Neutrophil (primary cell): ENCODE results near the gene SNTA1.
"Not testable (repeated sequence)": the region's sequence is repeated elsewhere in the genome, so short reads cannot be mapped to it uniquely, and the experiment has no call there.

Source experiments
- H3K27ac ChIP-seq: fragments of 200-600 bp; sonication (generic); 2 replicates; pipeline ENCODE4 v1.5.1; 2016; ENCODE audit warnings: mild to moderate bottlenecking, moderate library complexity
- H3K27me3 ChIP-seq: fragments of 200-600 bp; sonication (generic); 2 replicates; pipeline ENCODE4 v1.6.0; 2016; ENCODE audit warnings: mild to moderate bottlenecking
- H3K36me3 ChIP-seq: fragments of 200-600 bp; sonication (generic); 2 replicates; pipeline ENCODE4 v1.5.1; 2017
- H3K4me1 ChIP-seq, 2 experiments: fragments of 200-600 bp in 1 of 2; sonication (generic) in 1 of 2; 1 replicate in 1 of 2; 2 replicates in 1 of 2; pipeline versions ENCODE4 v1.5.1 to v1.6.1; 2013 to 2016; ENCODE audit warnings: low read depth in 1 of 2, low read length in 1 of 2, mild to moderate bottlenecking in 1 of 2, moderate library complexity in 1 of 2; ENCODE audit not compliant: control insufficient read depth in 1 of 2, insufficient read depth in 1 of 2
- H3K4me3 ChIP-seq, 2 experiments: fragments of 200-600 bp in 1 of 2; sonication (generic) in 1 of 2; 1 replicate in 1 of 2; 2 replicates in 1 of 2; pipeline ENCODE4 v1.5.1; 2013 to 2016; ENCODE audit warnings: low read depth in 1 of 2, low read length in 1 of 2, mild to moderate bottlenecking in 1 of 2, moderate library complexity in 1 of 2
- H3K9me3 ChIP-seq: fragments of 200-600 bp; sonication (generic); 2 replicates; pipeline ENCODE4 v1.5.1; 2016
- TF ChIP-seq, protein P1 (sequence below): fragments of 200-600 bp; sonication (generic); IDR thresholded peaks from 2 replicates; pipeline ENCODE4 v1.5.1; 2016; ENCODE audit warnings: antibody characterized with exemption

SNTA1 gene

DNA sequence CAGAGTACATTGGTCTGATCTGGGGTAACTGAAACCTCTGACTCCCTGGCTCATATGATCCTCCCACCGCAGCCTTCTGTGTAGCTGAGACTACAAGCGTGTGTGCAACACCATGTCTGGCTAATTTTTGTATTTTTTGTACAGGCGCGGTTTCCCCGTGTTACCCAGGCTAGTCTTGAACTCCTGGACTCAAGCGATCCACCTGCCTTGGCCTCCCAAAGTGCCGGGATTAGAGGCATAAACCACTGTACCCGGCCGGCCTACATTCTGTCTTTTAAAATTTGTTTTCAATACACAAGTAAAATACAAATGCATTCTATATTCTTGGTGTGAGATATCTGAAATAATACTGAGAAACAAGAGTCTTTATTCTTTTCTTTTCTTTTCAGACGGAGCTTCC lies 44.6 kb upstream of the SNTA1 start:
- Histone ChIP-seq H3K27ac (no peak overlapping the region), H3K27me3 (no peaks in the 10 kb centered on the region), H3K4me3 (no peak overlapping the region), H3K36me3 (no peaks in the 10 kb centered on the region), H3K4me1 (peaks cover 16 to 17% of the 10 kb centered on the region in 2 experiments), H3K9me3 (no peaks in the 10 kb centered on the region)
- TF ChIP-seq, protein P1, sequence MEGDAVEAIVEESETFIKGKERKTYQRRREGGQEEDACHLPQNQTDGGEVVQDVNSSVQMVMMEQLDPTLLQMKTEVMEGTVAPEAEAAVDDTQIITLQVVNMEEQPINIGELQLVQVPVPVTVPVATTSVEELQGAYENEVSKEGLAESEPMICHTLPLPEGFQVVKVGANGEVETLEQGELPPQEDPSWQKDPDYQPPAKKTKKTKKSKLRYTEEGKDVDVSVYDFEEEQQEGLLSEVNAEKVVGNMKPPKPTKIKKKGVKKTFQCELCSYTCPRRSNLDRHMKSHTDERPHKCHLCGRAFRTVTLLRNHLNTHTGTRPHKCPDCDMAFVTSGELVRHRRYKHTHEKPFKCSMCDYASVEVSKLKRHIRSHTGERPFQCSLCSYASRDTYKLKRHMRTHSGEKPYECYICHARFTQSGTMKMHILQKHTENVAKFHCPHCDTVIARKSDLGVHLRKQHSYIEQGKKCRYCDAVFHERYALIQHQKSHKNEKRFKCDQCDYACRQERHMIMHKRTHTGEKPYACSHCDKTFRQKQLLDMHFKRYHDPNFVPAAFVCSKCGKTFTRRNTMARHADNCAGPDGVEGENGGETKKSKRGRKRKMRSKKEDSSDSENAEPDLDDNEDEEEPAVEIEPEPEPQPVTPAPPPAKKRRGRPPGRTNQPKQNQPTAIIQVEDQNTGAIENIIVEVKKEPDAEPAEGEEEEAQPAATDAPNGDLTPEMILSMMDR, result no peak

DNA sequence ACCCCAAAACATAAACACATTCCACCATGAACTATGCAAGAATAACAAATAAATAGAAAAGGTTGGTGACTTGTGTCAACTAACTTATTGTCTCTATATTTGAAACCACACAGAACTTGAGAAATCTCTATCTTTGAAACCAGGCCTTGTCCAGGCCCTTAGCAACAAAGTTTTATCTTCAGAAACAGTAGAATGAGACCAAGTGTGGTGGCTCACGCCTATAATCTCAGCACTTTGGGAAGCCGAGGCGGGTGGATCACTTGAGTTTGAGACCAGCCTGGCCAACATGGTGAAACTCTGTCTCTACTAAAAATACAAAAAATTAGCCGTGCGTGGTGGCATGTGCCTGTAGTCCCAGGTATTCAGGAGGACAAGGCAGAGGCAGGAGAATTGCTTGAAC lies 39.6 kb upstream of the SNTA1 start:
- H3K4me3 ChIP-seq, H3K4me1 ChIP-seq: not testable (repeated sequence)

GRCh38 chr20:33482581-33482980 lies 39.0 kb upstream of the SNTA1 start:
- Histone ChIP-seq H3K4me3 (no peak overlapping the region), H3K27ac (no peak overlapping the region), H3K4me1 (no peaks in the 10 kb centered on the region), H3K36me3 (no peaks in the 10 kb centered on the region), H3K27me3 (no peaks in the 10 kb centered on the region), H3K9me3 (no peaks in the 10 kb centered on the region)
- TF ChIP-seq, protein P1, result no peak

More for the DNA sequence above, 39.6 kb upstream of the SNTA1 start:
- H3K9me3 ChIP-seq, H3K36me3 ChIP-seq, H3K27ac ChIP-seq, H3K27me3 ChIP-seq: not testable (repeated sequence)

GRCh38 chr20:33481431-33481941 lies 37.9 kb upstream of the SNTA1 start:
- no peaks in the 10 kb centered on the region for H3K36me3 ChIP-seq
- no peak overlapping the region for H3K4me3 ChIP-seq
- H3K27me3 ChIP-seq, result no peaks in the 10 kb centered on the region
- no peaks in the 10 kb centered on the region for H3K4me1 ChIP-seq
- H3K27ac ChIP-seq, result no peak overlapping the region
- TF ChIP-seq, protein P1, result no peak
- no peaks in the 10 kb centered on the region for H3K9me3 ChIP-seq

DNA sequence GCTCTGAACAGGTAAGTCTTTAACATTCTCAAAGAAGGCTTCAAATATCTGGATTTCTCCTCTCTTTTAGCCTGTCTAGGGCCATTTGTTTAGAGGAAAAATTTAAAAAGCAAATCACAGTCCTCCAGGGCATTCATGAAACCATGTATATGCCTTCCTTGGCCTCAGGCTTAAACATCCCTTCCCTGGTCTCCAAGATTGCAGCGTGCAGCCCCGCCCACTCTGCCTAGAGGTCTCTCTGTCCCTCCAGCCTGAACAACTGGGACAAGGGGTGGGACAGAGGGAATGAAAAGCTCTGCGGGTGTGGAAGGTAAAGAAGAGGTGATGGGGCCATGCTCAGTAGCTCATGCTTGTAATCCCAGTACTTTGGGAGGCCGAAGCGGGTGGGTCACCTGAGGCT lies 36.5 kb upstream of the SNTA1 start:
- Histone ChIP-seq H3K27me3 (no peaks in the 10 kb centered on the region), H3K36me3 (no peaks in the 10 kb centered on the region), H3K9me3 (no peaks in the 10 kb centered on the region), H3K27ac (no peak overlapping the region), H3K4me1 (peaks cover 12 to 13% of the 10 kb centered on the region in 2 experiments), H3K4me3 (no peak overlapping the region)
- TF ChIP-seq, protein P1, result no peak

DNA sequence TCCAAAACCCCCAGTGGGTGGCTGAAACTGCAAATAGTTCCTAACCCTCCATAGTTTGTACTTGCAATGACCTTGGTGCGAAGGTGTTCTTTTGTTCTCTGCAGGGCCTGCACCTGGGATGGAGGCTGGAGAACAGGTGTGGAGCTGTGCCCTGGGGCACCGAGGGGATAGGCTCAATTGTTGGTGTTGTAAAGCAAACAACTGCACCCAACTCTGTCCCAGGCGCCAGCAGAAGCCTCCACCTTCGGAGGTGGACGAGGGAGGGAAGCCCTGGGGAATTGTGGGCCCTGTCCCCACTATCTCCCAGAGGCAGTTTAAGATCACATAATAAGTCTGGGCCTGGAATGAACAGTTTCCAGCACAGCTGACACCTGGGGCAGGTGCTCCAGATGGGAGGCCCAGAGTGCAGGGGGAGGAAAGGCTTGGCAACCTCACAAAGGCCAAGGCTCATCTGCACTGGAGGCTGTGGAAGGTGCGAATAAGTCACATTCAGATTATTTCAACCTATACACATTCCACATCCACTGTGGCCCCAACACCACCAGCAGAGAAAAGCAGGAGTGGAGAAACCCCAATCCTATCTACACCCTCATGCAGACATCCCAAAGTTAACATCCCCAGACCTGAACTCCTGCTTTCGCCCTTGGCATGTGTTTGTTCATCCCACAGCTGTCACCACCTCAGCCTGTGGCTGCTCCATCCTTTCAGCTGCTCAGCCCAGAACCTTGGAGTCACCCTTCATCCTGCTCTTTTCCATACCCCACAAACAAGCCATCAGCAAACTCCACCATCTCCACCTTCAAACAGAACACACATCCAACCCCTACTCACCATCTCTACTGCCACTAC lies 34.0 kb upstream of the SNTA1 start:
- H3K4me3 ChIP-seq, result no peak overlapping the region
- TF ChIP-seq, protein P1, result no peak
- H3K36me3 ChIP-seq, result no peaks in the 10 kb centered on the region
- H3K9me3 ChIP-seq, result no peaks in the 10 kb centered on the region
- no peak overlapping the region for H3K27ac ChIP-seq
- no peaks in the 10 kb centered on the region for H3K27me3 ChIP-seq
- H3K4me1 ChIP-seq, result peaks cover 23 to 26% of the 10 kb centered on the region in 2 experiments
